Measurements from ENCODE around the gene CEP104. TPM values are rescaled to one million over a fixed set of nuclear protein-coding genes. Genes with fewer than 3 reads are reported as not detected.

Gene CEP104
- total and polyA plus RNA-seq, 2 experiments from 2014 or later = 21.4 to 26.3 TPM

DNA sequence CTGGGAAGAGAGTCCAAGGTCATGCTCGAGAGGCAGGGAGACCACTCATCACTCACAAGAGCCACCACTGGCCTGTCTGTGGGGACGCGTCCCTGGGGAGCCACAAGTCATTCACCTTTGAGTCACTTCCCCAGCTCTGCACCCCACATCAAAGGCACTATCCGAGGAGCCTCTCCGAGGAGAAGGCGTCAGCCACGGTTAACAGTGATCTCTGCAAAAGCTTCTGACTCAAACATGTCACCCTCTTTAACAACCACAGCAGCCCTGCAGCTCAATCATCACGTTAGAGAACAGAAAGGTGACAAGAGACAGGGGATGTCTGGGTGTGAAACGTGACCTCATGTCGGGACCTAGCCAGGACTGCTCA, 69.7 kb downstream of the CEP104 start:
- Histone ChIP-seq H3K9me3 (ENCODE audit: low read depth) (no peaks in the 10 kb centered on the region), H3K27ac (no peak overlapping the region), H3K27me3 (no peaks in the 10 kb centered on the region), H3K4me1 (ENCODE audit: low read depth) (no peaks in the 10 kb centered on the region), H3K4me3 (no peak overlapping the region), H3K36me3 (peaks cover 33% of the 10 kb centered on the region)
- no peak for DNase-seq (ENCODE audit: low read depth in 1 of 2, low spot score in 1 of 2)
- no peak for TF ChIP-seq CTCF (IDR thresholded peaks at IDR 0.05; ENCODE audit: low read depth, low read length)

GRCh38 chr1:3786468-3787348, 70.3 kb downstream of the CEP104 start:
- no peak for DNase-seq (ENCODE audit: low read depth in 1 of 2, low spot score in 1 of 2)
- Histone ChIP-seq H3K27me3 (no peaks in the 10 kb centered on the region), H3K4me3 (no peak overlapping the region), H3K4me1 (ENCODE audit: low read depth) (no peaks in the 10 kb centered on the region), H3K9me3 (ENCODE audit: low read depth) (no peaks in the 10 kb centered on the region), H3K36me3 (peaks cover 39% of the 10 kb centered on the region), H3K27ac (no peak overlapping the region)
- no peak for TF ChIP-seq CTCF (IDR thresholded peaks at IDR 0.05; ENCODE audit: low read depth, low read length)

DNA sequence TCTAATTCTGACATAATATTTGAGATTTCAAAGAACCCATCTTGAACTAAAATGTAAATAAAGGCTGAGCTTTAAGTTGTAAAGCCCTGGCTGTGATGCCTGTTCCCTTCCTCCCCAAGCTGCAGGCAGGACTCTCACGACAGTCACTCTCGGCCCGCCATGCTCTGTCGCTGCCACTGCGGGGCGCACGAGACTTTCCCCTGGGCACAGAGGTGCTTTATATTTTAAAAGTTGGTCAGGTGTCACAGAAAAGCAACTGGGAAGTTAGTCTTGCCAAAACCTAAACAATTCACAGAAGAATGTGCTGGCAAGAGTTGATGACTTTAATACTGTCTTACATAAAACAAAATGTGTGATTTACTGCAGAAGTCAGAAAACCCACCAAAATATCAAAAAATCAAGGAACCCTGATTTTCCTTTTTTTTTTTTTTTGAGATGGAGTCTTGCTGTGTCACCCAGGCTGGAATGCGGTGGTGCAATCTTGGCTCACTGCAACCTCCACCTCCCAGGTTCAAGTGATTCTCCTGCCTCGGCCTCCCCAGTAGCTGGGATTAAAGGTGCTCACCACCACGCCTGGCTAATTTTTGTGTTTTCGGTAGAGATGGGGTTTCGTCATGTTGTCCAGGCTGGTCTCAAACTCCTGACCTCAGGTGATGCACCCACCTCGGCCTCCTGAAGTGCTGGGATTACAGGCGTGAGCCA, 71.4 kb downstream of the CEP104 start:
- H3K9me3 ChIP-seq (ENCODE audit: low read depth) = no peaks in the 10 kb centered on the region
- no peaks in the 10 kb centered on the region for H3K4me1 ChIP-seq (ENCODE audit: low read depth)
- peak in 1 of 2 donors; percentile 45 for DNase-seq (ENCODE audit: low read depth in 1 of 2, low spot score in 1 of 2)
- H3K27ac ChIP-seq = no peak overlapping the region
- no peak overlapping the region for H3K4me3 ChIP-seq
- peak; percentile 31 for TF ChIP-seq CTCF (IDR thresholded peaks at IDR 0.05; ENCODE audit: low read depth, low read length)
- peaks cover 47% of the 10 kb centered on the region for H3K36me3 ChIP-seq
- H3K27me3 ChIP-seq = no peaks in the 10 kb centered on the region

- no peak for DNase-seq (ENCODE audit: low read depth in 1 of 2, low spot score in 1 of 2)
- no peak for TF ChIP-seq CTCF (IDR thresholded peaks at IDR 0.05; ENCODE audit: low read depth, low read length)
- peaks cover 51% of the 10 kb centered on the region for H3K36me3 ChIP-seq
Observed at GRCh38 chr1:3785045-3785444, 72.0 kb downstream of the CEP104 start.

DNA sequence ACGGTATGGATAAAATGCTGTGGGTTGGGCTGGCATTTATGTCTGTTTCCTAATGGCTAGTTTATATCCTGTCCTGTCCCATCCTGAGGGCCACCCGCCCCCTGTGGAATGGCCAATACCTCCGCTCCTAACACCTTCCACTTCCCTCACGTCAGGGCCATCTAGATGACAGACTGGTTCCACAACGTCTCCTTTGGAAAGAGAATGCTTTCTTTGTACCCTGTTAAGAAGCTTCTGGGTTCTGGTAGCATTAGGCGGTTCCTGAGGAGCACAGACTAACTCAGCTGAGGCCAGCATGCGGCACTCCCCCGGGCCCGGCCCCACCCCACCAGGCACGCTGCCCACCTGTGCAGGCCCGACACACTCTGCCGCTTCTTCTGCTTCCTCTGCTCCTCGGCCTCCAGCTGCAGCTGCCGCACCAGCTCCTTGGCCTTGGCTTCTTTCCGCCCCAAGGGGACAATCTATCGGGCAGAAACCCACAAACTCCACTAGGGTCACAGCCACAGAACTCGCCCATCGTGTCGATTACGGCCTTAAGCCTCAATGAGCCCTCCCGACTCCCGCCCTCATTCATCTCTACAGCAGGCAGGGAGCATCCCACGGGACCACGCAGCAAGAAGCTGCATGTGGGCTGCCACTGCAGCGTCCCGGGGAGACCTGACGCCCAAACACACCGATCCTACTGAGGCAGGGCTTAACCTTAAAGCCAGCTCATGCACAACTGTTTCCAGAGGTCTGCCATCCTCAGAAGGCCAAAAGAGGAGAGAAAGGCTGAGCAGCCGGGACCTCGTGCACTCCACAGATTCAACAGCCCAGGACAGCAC, 73.1 kb downstream of the CEP104 start:
- Histone ChIP-seq H3K9me3 (ENCODE audit: low read depth) (no peaks in the 10 kb centered on the region), H3K4me3 (no peak overlapping the region), H3K4me1 (ENCODE audit: low read depth) (no peaks in the 10 kb centered on the region), H3K36me3 (peaks cover 59% of the 10 kb centered on the region), H3K27me3 (no peaks in the 10 kb centered on the region), H3K27ac (no peak overlapping the region)
- TF ChIP-seq CTCF (IDR thresholded peaks at IDR 0.05; ENCODE audit: low read depth, low read length) = no peak
- no peak for DNase-seq (ENCODE audit: low read depth in 1 of 2, low spot score in 1 of 2)

More at GRCh38 chr1:3785045-3785444, 72.0 kb downstream of the CEP104 start:
- Histone ChIP-seq H3K27me3 (no peaks in the 10 kb centered on the region), H3K4me1 (ENCODE audit: low read depth) (no peaks in the 10 kb centered on the region), H3K27ac (no peak overlapping the region), H3K9me3 (ENCODE audit: low read depth) (no peaks in the 10 kb centered on the region), H3K4me3 (no peak overlapping the region)
